Right lobe of liver (tissue), 6 donors: Measurements from ENCODE around the gene ZSCAN9. TPM values are rescaled to one million over a fixed set of nuclear protein-coding genes. Genes with fewer than 3 reads are reported as not detected.
A peak's percentile ranks its signal among the peaks of the same experiment; 100 is the strongest.

ENCODE experiments used
- ATAC-seq, 4 donors: fragments of 200-7000 bp; cut with Tn5 transposase; one replicate each; pipeline ENCODE4 v1.9.1; 2020; ENCODE audit warnings: mild to moderate bottlenecking in 4 of 4, moderate library complexity in 4 of 4
- DNase-seq, 3 donors: peaks; one replicate each; pipeline ENCODE4 v3.0.0-alpha.2; 2020
- H3K27ac ChIP-seq, 3 donors: fragments of 200-600 bp; one replicate each; pipeline ENCODE4 v1.8.0; 2022
- H3K27me3 ChIP-seq, 2 donors: fragments of 200-600 bp; one replicate each; pipeline ENCODE4 v1.8.0; 2022
- H3K36me3 ChIP-seq, 4 donors: fragments of 200-600 bp; sonication (generic) in 1 of 4; one replicate each; pipeline versions ENCODE4 v1.5.1 to v1.8.0; 2017 to 2022; ENCODE audit warnings: control low read depth in 1 of 4
- H3K4me1 ChIP-seq, 4 donors: fragments of 200-600 bp; sonication (generic) in 1 of 4; one replicate each; pipeline versions ENCODE4 v1.5.1 to v1.8.0; 2017 to 2022; ENCODE audit warnings: control low read depth in 1 of 4
- H3K4me3 ChIP-seq, 3 donors: fragments of 200-600 bp; one replicate each; pipeline ENCODE4 v1.8.0; 2022
- H3K9me3 ChIP-seq, 4 donors: fragments of 200-600 bp; sonication (generic) in 1 of 4; one replicate each; pipeline versions ENCODE4 v1.5.1 to v1.8.0; 2017 to 2022; ENCODE audit warnings: control low read depth in 1 of 4
- POLR2A ChIP-seq: fragments of 450-650 bp; IDR thresholded peaks from one replicate; pipeline ENCODE4 v1.6.1; 2017; ENCODE audit warnings: antibody characterized with exemption, mild to moderate bottlenecking
- WGBS: methylation state at CpG from one replicate; pipeline ENCODE4 v1.1.6; 2018; ENCODE audit warnings: low coverage, low lambda C conversion rate; ENCODE audit not compliant: insufficient coverage; ENCODE audit errors: missing lambda C conversion rate; 5-methylcytosine and 5-hydroxymethylcytosine counted together
- intact Hi-C, 2 donors: fragments of 100-400 bp; cut with DNase I; formaldehyde crosslinking; loops; one replicate each; pipeline versions ENCODE4 v1.11.2 to v1.14.1; 2022
- total RNA-seq, 6 experiments: library from RNA; depleted of rRNA in 2 of 6; stranded (reverse); fragments of >200 nt in 2 of 6; fragmentation: NEBNext Ultra II Directional in 3 of 6; extraction: Animal tissue kit (Norgen Biotek cat#: 25700) in 3 of 6; gene quantifications; one replicate each; pipeline versions ENCODE4 v1.1.0 to v1.2.4, GENCODE V29; 2016 to 2023
- TF ChIP-seq, protein P1 (sequence below), 4 donors: fragments of 200-600 bp in 3 of 4; fragments of 450-650 bp in 1 of 4; IDR thresholded peaks; one replicate each; pipeline versions ENCODE4 v1.5.1 to v1.8.0; 2016 to 2022; ENCODE audit warnings: antibody characterized with exemption in 4 of 4, mild to moderate bottlenecking in 2 of 4
- donor health status: DM: no; HTN: yes; CAD: no.
- donor health status: DM: no; HTN: no; CAD: no.
- donor health status: DM: no; HTN: no; CAD: no.
- donor health status: DM: no; HTN: yes; CAD: no.
- donor health status: DM: no; HTN: yes; CAD: no.

ZSCAN9 gene
- total RNA-seq, 6 experiments from 2014 or later: 2.0 to 3.9 (median 3.3) TPM

DNA sequence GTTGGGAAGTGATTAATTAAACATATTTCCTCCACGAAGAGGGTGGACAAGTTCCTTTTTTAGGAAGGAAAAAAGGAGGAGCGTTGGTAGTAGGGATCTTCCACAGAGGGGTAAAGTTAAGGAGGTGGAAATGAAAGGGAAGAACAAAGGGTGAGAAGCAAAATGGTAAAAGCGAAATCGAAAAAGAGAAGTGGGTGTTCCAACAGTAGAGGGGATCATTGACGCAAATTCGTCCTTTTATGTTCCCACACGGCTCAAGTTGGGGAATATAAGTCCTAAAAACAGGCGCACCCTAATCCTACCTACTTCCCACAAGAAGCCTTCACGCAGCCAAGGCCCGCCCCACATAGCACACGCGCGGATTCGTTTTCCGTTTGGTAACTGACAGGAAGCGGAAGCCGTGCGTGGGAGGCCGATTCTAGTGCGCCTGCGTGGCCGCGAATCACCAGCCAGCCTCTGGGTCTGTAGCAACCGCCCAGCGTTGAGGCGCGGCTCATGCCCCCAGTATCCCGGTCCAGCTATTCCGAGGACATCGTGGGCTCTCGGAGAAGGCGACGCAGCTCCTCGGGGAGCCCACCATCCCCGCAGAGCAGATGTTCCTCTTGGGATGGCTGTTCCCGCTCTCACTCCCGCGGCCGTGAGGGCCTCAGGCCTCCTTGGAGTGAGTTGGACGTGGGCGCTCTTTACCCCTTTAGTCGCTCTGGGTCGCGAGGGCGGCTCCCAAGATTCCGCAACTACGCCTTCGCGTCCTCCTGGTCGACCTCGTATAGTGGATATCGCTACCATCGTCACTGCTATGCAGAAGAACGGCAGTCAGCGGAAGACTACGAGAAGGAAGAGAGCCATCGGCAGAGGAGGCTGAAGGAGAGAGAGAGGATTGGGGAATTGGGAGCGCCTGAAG, 34.1 kb downstream of the ZSCAN9 start, which contains the start of gene NKAPL:
Gene NKAPL (plus strand): TSS at position 421 of the 901 bp plus-strand sequence. CDS start 75 bp downstream, at position 496.
- Histone ChIP-seq H3K36me3 (no peaks in the 10 kb centered on the region), H3K4me1 (peaks cover 0 to 3% (median 0%) of the 10 kb centered on the region in 4 donors), H3K27me3 (no peaks in the 10 kb centered on the region), H3K9me3 (no peaks in the 10 kb centered on the region), H3K4me3 (peak within 1 kb of the TSS; percentile 16 to 53 (median 32)), H3K27ac (peak within 1 kb of the TSS in 1 of 3 donors; percentile 3)
- intact Hi-C loops: no loop called here
- ATAC-seq (peak; percentile 58 to 86 (median 80)), DNase-seq (peak; percentile 51 to 78 (median 65))
- WGBS: 43% methylated on average over 26 of the region's 58 CpGs
- no peak for TF ChIP-seq POLR2A
- TF ChIP-seq, protein P1, sequence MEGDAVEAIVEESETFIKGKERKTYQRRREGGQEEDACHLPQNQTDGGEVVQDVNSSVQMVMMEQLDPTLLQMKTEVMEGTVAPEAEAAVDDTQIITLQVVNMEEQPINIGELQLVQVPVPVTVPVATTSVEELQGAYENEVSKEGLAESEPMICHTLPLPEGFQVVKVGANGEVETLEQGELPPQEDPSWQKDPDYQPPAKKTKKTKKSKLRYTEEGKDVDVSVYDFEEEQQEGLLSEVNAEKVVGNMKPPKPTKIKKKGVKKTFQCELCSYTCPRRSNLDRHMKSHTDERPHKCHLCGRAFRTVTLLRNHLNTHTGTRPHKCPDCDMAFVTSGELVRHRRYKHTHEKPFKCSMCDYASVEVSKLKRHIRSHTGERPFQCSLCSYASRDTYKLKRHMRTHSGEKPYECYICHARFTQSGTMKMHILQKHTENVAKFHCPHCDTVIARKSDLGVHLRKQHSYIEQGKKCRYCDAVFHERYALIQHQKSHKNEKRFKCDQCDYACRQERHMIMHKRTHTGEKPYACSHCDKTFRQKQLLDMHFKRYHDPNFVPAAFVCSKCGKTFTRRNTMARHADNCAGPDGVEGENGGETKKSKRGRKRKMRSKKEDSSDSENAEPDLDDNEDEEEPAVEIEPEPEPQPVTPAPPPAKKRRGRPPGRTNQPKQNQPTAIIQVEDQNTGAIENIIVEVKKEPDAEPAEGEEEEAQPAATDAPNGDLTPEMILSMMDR (IDR thresholded peaks at IDR 0.05): no peak

DNA sequence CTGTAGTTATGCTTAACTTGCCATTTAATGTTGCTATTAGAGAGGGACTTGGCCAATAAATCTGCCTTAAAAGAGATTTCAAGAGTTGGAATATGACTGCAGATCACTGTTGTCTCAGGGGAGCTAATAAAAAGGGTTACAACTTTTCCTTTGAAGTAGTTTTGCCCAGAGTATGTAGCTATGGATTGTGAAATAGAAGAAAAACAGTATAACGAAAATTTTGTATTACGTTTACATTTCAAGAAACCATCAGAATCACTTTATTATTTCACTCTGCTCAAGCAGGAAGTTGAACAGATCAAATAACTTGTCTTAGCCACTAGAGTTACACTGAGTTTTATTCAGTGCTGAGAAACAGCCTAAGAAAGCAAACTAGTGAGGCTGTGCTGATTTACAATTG, 38.8 kb downstream of the ZSCAN9 start:
- no peak for DNase-seq
- Histone ChIP-seq H3K27ac (no peak overlapping the region), H3K4me1 (peaks cover 0 to 10% (median 0%) of the 10 kb centered on the region in 4 donors), H3K27me3 (no peaks in the 10 kb centered on the region), H3K9me3 (no peaks in the 10 kb centered on the region), H3K36me3 (no peaks in the 10 kb centered on the region), H3K4me3 (no peak overlapping the region)
- TF ChIP-seq, protein P1 (IDR thresholded peaks at IDR 0.05): no peak
- no peak for TF ChIP-seq POLR2A
- intact Hi-C loops: no loop called here
- ATAC-seq: no peak
- WGBS: 38% methylated on average over 2 of the region's 2 CpGs

DNA sequence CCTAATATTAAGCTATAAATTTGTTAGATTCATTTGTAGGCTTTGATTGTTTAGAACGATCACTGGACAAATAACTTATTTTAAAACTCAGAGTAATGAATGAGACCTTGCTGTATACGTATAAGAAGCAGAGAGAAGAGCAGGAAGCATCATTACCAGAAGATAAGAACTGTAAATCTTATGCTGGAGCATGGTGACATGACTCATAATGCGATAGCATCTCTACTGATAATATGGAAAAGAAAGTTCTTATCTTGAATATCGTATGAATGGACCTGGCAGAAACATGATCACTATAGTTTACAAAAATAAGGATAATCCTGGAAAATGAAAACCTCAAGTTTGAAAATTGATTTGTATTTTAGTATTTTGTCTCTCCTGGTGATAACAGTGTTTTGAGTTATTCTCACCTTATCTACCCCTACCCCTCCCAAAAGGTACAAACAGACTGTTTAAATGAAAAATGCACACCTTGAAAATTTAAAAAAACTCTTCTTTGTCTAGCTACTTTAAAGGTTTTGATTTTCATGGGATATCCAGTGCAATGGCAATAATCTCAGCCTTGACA, 39.8 kb downstream of the ZSCAN9 start:
- intact Hi-C loops: no loop called here
- H3K4me3 ChIP-seq: no peak overlapping the region
- 56% methylated on average over 4 of the region's 4 CpGs for WGBS
- DNase-seq: no peak
- H3K27ac ChIP-seq: no peak overlapping the region
- ATAC-seq: no peak
- H3K9me3 ChIP-seq: no peaks in the 10 kb centered on the region
- no peak for TF ChIP-seq POLR2A
- TF ChIP-seq, protein P1 (IDR thresholded peaks at IDR 0.05): no peak
- H3K36me3 ChIP-seq: no peaks in the 10 kb centered on the region
- peaks cover 0 to 7% (median 0%) of the 10 kb centered on the region in 4 donors for H3K4me1 ChIP-seq
- H3K27me3 ChIP-seq: no peaks in the 10 kb centered on the region

DNA sequence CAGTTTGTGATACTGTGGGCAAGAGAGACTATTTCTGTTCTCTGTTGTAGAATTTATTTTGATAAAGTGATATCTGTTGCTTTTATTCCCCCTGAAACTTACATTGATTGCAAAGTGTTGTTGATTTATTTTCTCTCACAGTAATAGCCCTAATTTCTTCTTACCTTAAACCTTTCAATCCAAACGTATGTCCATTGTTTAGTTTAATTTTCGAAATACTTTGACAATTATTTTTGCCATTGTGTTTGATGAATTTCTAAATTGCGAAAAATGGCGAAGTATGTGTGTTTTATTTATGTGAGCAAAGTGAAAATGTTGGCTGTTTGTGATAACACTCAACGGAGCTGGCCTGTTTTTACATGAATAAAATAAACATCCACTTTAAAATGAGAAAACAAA, 41.5 kb downstream of the ZSCAN9 start:
- no peaks in the 10 kb centered on the region for H3K9me3 ChIP-seq
- peak overlapping the region; percentile 85 to 91 (median 87) for H3K4me3 ChIP-seq
- intact Hi-C loops: no loop called here
- no peaks in the 10 kb centered on the region for H3K36me3 ChIP-seq
- H3K27me3 ChIP-seq: no peaks in the 10 kb centered on the region
- no peak for ATAC-seq
- peak overlapping the region; percentile 73 to 86 (median 85) for H3K27ac ChIP-seq
- TF ChIP-seq POLR2A: no peak
- no peak for DNase-seq
- H3K4me1 ChIP-seq: peaks cover 0 to 7% (median 0%) of the 10 kb centered on the region in 4 donors
- 5% methylated on average over 5 of the region's 5 CpGs for WGBS
